OCI-LY7 (cell line): Measurements from ENCODE around the gene CSRNP3. TPM values are rescaled to one million over a fixed set of nuclear protein-coding genes. Genes with fewer than 3 reads are reported as not detected.

Experiments used
- BruUV-seq: library from RNA; stranded (reverse); fragments of 400-500 nt; replicated peaks from 2 replicates; lab custom pipeline; 2021; lab: Mats Ljungman, UMichigan
- CTCF ChIA-PET: fragments of 300-600 bp; sonication (Branson Sonifier 250); formaldehyde crosslinking; loops from one replicate; lab custom pipeline; 2022; ENCODE audit warnings: antibody characterized with exemption; ENCODE audit not compliant: unreplicated experiment; lab: Charles Lee
- POLR2A ChIA-PET: fragments of 300-600 bp; sonication (Branson Sonifier 250); formaldehyde crosslinking; loops from one replicate; lab custom pipeline; 2022; ENCODE audit warnings: antibody characterized with exemption; lab: Charles Lee
- DNase-seq: peaks from one replicate; pipeline ENCODE4 v3.0.0-alpha.2; 2015; ENCODE audit warnings: low spot score
- H2AFZ ChIP-seq: fragments of 200-600 bp; sonication (generic), shearing (Covaris generic); 2 replicates; pipeline ENCODE4 v1.6.1; 2014; ENCODE audit warnings: mild to moderate bottlenecking, antibody characterized with exemption, low read length, moderate library complexity
- H3K27ac ChIP-seq: fragments of 200-600 bp; sonication (generic); 2 replicates; pipeline ENCODE4 v1.5.1; 2014; ENCODE audit warnings: mixed run types, low read depth, mild to moderate bottlenecking, moderate library complexity, low read length, inconsistent platforms; ENCODE audit not compliant: poor library complexity, severe bottlenecking
- H3K36me3 ChIP-seq: fragments of 200-600 bp; sonication (generic); 2 replicates; pipeline ENCODE4 v1.6.1; 2014; ENCODE audit warnings: mild to moderate bottlenecking, antibody characterized with exemption, low read length, moderate library complexity, mixed read lengths; ENCODE audit not compliant: insufficient read depth
- H3K4me1 ChIP-seq: fragments of 200-600 bp; sonication (generic); 2 replicates; pipeline ENCODE4 v1.5.1; 2014; ENCODE audit warnings: mild to moderate bottlenecking, low read length; ENCODE audit not compliant: insufficient read depth, poor library complexity, severe bottlenecking
- H3K4me2 ChIP-seq: fragments of 200-600 bp; sonication (generic); 2 replicates; pipeline ENCODE4 v1.6.1; 2014; ENCODE audit warnings: mild to moderate bottlenecking, low read length
- H3K4me3 ChIP-seq: fragments of 200-600 bp; sonication (generic); 2 replicates; pipeline ENCODE4 v1.5.1; 2014; ENCODE audit warnings: mild to moderate bottlenecking, low read depth, low read length; ENCODE audit not compliant: poor library complexity, severe bottlenecking
- H3K79me2 ChIP-seq: fragments of 200-600 bp; sonication (generic); 2 replicates; pipeline ENCODE4 v1.6.1; 2016; ENCODE audit warnings: low read depth, mild to moderate bottlenecking, low read length, moderate library complexity, mixed read lengths; ENCODE audit not compliant: insufficient read depth
- H3K9me2 ChIP-seq: fragments of 200-600 bp; sonication (generic); 2 replicates; pipeline ENCODE4 v1.6.1; 2016; ENCODE audit warnings: mild to moderate bottlenecking, low read length, mixed read lengths; ENCODE audit not compliant: insufficient read depth
- H3K9me3 ChIP-seq: fragments of 200-600 bp; sonication (generic); 2 replicates; pipeline ENCODE4 v1.6.1; 2014; ENCODE audit warnings: mild to moderate bottlenecking, mixed run types, low read length, mixed read lengths
- H4K20me1 ChIP-seq: fragments of 200-600 bp; sonication (generic); 2 replicates; pipeline ENCODE4 v1.6.1; 2014; ENCODE audit warnings: mild to moderate bottlenecking, antibody characterized with exemption, low read length, moderate library complexity, mixed read lengths; ENCODE audit not compliant: insufficient read depth
- EZH2phosphoT487 ChIP-seq: fragments of 200-600 bp; sonication (generic); IDR thresholded peaks from 2 replicates; pipeline ENCODE4 v1.6.1; 2018; ENCODE audit warnings: low read depth, borderline replicate concordance, mild to moderate bottlenecking, mixed run types, antibody characterized with exemption, low read length, moderate library complexity, mixed read lengths
- intact Hi-C: fragments of 100-400 bp; cut with micrococcal nuclease; formaldehyde crosslinking; loops from one replicate; pipeline ENCODE4 v1.10.0; 2022; ENCODE audit not compliant: unreplicated experiment
- total RNA-seq, 2 experiments: library from RNA; depleted of rRNA in 1 of 2; stranded (reverse); fragments of >200 nt in 1 of 2; shearing (Covaris generic) in 1 of 2; gene quantifications; 2 replicates each; pipeline ENCODE4 v1.2.3, GENCODE V29; 2014 to 2022
- TF ChIP-seq, protein P1 (sequence below): fragments of 200-600 bp; sonication (generic); conservative IDR thresholded peaks from 2 replicates; pipeline ENCODE4 v1.5.1; 2014; ENCODE audit warnings: mild to moderate bottlenecking, antibody characterized with exemption, low read length, moderate library complexity, mixed read lengths

The CSRNP3 gene
- total RNA-seq, 2 experiments from 2014 or later = 0.44 to 1.4 TPM

DNA sequence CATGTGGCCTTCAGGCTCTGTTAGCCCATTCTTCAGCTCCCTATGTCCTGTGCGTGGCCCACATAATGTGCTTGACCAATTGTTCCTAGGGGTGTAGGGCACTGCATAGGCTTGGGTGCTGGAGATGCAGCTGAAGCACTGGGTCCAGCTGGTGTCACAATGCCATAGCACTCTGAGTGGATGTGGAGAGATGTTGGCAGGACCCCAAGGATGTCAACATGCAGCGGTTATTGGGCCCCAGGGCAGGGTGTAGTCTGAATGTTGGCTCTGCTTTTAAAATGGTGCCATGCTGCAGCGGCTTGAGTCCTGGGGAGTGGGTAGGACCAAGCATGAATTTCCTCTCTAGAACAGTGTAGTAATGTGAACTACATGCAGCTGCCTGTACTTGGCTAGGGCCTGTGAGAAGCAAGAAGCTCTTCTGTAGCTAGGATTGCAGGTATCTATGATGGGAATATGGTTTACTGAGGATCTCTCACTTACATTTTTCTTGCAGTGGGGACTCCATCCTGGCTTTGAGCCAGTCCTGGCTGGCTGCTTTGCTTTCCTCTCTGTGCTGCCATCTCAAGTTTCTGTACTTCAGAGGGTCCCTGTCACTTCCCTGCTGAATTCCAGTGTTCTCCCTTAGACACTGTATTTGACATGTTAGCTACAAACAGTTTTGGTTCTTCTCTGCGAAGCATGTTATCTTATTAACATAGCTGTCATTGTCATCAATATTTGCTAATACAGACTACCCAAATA, 148.4 kb downstream of the CSRNP3 start:
- H3K27ac ChIP-seq = no peak overlapping the region
- no peak overlapping the region for H3K4me2 ChIP-seq
- no peak overlapping the region for H2AFZ ChIP-seq
- H3K4me1 ChIP-seq = no peaks in the 10 kb centered on the region
- H4K20me1 ChIP-seq = no peaks in the 10 kb centered on the region
- TF ChIP-seq, protein P1, sequence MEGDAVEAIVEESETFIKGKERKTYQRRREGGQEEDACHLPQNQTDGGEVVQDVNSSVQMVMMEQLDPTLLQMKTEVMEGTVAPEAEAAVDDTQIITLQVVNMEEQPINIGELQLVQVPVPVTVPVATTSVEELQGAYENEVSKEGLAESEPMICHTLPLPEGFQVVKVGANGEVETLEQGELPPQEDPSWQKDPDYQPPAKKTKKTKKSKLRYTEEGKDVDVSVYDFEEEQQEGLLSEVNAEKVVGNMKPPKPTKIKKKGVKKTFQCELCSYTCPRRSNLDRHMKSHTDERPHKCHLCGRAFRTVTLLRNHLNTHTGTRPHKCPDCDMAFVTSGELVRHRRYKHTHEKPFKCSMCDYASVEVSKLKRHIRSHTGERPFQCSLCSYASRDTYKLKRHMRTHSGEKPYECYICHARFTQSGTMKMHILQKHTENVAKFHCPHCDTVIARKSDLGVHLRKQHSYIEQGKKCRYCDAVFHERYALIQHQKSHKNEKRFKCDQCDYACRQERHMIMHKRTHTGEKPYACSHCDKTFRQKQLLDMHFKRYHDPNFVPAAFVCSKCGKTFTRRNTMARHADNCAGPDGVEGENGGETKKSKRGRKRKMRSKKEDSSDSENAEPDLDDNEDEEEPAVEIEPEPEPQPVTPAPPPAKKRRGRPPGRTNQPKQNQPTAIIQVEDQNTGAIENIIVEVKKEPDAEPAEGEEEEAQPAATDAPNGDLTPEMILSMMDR = no peak
- no peak for TF ChIP-seq EZH2phosphoT487
- intact Hi-C loops = no loop called here
- H3K4me3 ChIP-seq = no peak overlapping the region
- ChIA-PET POLR2A (interaction anchor here (0.6 to 1.4 kb wide), 5 partner anchors 12 to 230 kb away, joined by 3 to 5 read pairs (median 3); no protein-coding TSS in a partner anchor), CTCF (no interaction called here)
- no peaks in the 10 kb centered on the region; the same call in 1 of the 2 replicates for H3K9me3 ChIP-seq
- BruUV-seq = no TSS peak
- H3K36me3 ChIP-seq = no peaks in the 10 kb centered on the region
- no peak for DNase-seq
- H3K9me2 ChIP-seq = no peaks in the 10 kb centered on the region
- H3K79me2 ChIP-seq = no peaks in the 10 kb centered on the region

DNA sequence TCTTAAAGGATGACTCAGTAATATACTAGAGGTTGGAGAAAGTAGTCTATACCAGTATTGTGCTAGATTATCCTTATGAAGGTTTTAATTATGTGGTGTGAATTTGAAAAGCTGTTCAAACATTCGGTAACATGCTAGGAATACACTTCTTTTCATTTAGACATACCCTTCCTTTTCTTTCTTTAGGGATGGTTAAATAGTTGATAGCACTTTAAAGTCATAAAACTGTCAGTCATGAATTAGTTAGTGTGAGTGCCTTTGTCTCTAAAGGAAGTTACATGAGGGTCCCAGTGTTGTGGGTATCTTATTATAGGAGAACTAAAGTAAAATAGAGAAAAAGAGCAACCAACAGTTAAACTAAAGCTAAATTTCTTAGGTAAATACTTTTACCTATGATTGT, 149.3 kb downstream of the CSRNP3 start:
- ChIA-PET POLR2A (interaction anchor here (0.6 to 1.4 kb wide), 4 partner anchors 11 to 1488 kb away, joined by 3 to 5 read pairs (median 4); no protein-coding TSS in a partner anchor), CTCF (no interaction called here)
- Histone ChIP-seq H3K79me2 (no peaks in the 10 kb centered on the region), H3K27ac (no peak overlapping the region), H3K36me3 (no peaks in the 10 kb centered on the region), H3K4me1 (no peaks in the 10 kb centered on the region), H3K4me3 (no peak overlapping the region), H3K9me3 (no peaks in the 10 kb centered on the region; the same call in 1 of the 2 replicates), H3K9me2 (no peaks in the 10 kb centered on the region), H3K4me2 (no peak overlapping the region), H4K20me1 (no peaks in the 10 kb centered on the region), H2AFZ (no peak overlapping the region)
- BruUV-seq = no TSS peak
- intact Hi-C loops = no loop called here
- TF ChIP-seq, protein P1 = no peak
- no peak for DNase-seq

DNA sequence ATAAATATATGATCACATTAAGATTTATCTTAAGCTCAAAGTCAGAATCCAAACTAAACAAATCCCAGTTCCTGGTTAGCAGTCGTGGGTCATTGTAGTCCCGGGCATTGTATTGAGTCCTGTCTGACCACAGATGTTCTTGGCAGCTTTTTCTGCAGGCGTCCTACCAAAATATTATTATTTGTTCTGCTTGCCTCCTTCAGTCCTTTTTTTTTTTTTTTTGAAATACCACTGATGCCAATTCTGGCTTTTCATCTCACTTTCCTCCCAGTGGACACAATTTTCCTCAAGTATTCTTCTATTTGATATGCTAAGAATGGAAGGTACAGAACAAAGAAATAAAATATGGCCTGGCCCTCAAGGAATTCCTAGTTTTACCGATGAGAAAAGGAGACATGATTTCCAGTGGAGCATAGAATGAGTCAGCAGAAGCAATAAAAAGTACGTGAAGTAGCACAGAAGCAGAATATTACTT, 151.6 kb downstream of the CSRNP3 start:
- no peak overlapping the region for H3K4me3 ChIP-seq
- H3K4me1 ChIP-seq = no peaks in the 10 kb centered on the region
- H3K9me3 ChIP-seq = no peaks in the 10 kb centered on the region; the same call in 1 of the 2 replicates
- no peaks in the 10 kb centered on the region for H3K36me3 ChIP-seq
- intact Hi-C loops = no loop called here
- CTCF ChIA-PET = no interaction called here
- no peak overlapping the region for H3K4me2 ChIP-seq
- BruUV-seq = no TSS peak
- H3K79me2 ChIP-seq = no peaks in the 10 kb centered on the region
- no peaks in the 10 kb centered on the region for H4K20me1 ChIP-seq
- no peaks in the 10 kb centered on the region for H3K9me2 ChIP-seq
- no peak for DNase-seq
- no peak for TF ChIP-seq EZH2phosphoT487
- TF ChIP-seq, protein P1 = no peak
- POLR2A ChIA-PET = interaction anchor here (0.6 to 2.2 kb wide), 3 partner anchors 9 to 123 kb away, joined by 3 to 8 read pairs (median 3); no protein-coding TSS in a partner anchor
- no peak overlapping the region for H2AFZ ChIP-seq
- H3K27ac ChIP-seq = no peak overlapping the region
